Nasal cavity respiratory epithelium epithelial cell of viscerocranial mucosa (primary cell): Measurements from ENCODE around the gene NPM3. TPM values are rescaled to one million over a fixed set of nuclear protein-coding genes. Genes with fewer than 3 reads are reported as not detected.

ENCODE experiments used
- total RNA-seq: library from RNA; depleted of rRNA; stranded (reverse); fragments of >200 nt; gene quantifications from 2 replicates; pipeline ENCODE4 v1.2.3, GENCODE V29; 2014

Gene NPM3, protein sequence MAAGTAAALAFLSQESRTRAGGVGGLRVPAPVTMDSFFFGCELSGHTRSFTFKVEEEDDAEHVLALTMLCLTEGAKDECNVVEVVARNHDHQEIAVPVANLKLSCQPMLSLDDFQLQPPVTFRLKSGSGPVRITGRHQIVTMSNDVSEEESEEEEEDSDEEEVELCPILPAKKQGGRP
- 84.9 and 140 TPM in 2 replicates for total RNA-seq

GRCh38 chr10:101782811-101783735 is at the start of gene NPM3:
TSS of gene NPM3 (minus strand) at chr10:101783446. CDS start at chr10:101783390, 56 bp downstream.

DNA sequence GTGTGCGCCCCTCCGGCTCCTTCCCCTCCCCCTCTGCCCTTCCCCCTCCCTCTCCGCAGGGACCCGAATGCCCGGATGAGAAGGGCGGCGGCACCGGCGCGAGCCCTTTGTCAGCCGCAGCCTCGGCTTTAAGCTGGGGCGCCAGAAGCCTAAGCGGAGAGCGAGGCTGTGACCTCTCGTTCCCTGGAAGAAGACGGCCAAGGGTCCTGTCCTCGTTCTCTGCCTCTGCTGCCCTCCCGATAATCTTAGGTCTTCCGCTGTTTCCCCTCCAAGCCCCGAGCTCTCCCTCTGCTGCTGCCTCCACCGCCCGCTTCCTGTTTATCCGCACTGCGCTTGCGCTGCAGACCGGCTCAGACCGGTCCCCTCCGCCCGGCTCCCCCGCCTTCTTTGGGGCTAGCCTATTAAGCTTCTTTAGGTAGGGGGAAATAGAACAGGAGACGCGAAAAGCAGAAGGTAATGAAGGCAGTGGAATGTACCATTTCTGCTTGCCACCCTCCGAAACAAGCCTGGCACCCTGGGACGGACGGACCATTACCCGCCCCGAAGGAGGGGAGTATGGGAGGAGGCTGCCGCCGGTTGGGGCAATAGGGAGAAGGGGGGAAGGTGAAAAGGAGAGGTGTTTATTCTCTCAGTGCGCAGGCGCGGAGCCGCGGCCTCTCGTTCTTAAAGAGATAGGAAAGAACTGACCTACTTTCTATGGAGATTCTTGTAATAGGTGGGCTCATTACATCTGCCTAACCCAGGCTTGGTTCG is 35.0 kb upstream of the NPM3 start, which contains the start of gene OGA:
Gene OGA (minus strand): TSS at position 326 of the 753 bp plus-strand sequence. CDS start 422 bp downstream, outside the sequence.

GRCh38 chr10:101775273-101776160 is 7.7 kb downstream of the NPM3 start, which contains the start of gene FGF8:
TSS of gene FGF8 (minus strand) at chr10:101776114. CDS start at chr10:101775900, 214 bp downstream.

Other genes starting within 250 kb of the NPM3 start
- gene POLL, start 195.2 kb downstream of the NPM3 start, total RNA-seq, result 7.2 and 12.5 TPM in 2 replicates
- 11.6 and 22.0 TPM in 2 replicates for gene DPCD, start 195.1 kb downstream of the NPM3 start, total RNA-seq
- gene FBXW4, start 88.3 kb downstream of the NPM3 start, total RNA-seq, result 40.0 and 51.9 TPM in 2 replicates
- 0.68 TPM in 1 of 2 replicates, not detected in the other for gene FGF8, start 7.3 kb downstream of the NPM3 start, total RNA-seq
- 125 and 169 TPM in 2 replicates for gene OGA, start 35.0 kb upstream of the NPM3 start, total RNA-seq
- gene KCNIP2, start 60.4 kb upstream of the NPM3 start, total RNA-seq, result 0.34 and 0.57 TPM in 2 replicates